Measurements from ENCODE around the gene NPHS2.
"Not testable (repeated sequence)": the region's sequence is repeated elsewhere in the genome, so short reads cannot be mapped to it uniquely, and the experiment has no call there.

The NPHS2 gene

DNA sequence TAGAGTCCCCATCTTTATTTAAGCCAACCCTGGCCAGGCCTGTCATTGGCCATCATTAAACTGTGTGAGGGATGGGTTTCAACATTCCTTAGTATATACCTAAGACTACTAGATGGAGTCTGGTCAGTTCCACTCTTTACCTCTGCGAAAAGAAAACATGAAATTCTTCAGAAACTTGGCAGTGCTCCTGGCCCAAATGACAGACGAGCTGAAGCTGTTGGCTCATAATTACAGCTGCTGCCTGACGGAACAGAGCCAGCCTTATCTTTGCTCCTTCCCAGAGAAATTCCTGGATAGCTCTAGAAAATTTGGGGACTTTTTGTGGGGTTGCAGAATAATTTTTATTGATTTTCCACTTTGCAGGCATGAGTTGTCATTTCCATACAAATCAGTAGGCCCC lies 30.4 kb downstream of the NPHS2 start:
- no peak for DNase-seq

GRCh38 chr1:179541774-179542173 lies 34.0 kb downstream of the NPHS2 start:
- no peak for DNase-seq

DNA sequence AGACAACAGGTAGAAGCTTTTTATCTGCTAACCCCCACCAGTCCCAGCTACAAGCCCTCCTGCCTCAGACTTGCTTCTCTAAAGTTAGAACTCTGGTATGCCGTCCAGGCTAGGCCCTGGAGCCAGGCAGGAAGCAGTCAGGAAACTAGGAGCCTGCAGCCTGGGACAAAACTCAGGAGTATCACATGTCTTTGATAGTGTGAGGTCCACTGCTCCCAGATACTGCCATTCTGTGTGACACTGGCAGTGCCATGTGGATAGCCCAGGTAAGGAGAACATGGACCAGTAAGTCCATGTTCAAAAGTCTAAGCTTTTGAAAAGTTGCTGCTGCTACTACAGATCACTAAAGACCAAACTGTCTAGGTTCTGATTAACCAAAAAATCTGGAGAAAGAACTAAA lies 45.4 kb downstream of the NPHS2 start:
- DNase-seq, result no peak

DNA sequence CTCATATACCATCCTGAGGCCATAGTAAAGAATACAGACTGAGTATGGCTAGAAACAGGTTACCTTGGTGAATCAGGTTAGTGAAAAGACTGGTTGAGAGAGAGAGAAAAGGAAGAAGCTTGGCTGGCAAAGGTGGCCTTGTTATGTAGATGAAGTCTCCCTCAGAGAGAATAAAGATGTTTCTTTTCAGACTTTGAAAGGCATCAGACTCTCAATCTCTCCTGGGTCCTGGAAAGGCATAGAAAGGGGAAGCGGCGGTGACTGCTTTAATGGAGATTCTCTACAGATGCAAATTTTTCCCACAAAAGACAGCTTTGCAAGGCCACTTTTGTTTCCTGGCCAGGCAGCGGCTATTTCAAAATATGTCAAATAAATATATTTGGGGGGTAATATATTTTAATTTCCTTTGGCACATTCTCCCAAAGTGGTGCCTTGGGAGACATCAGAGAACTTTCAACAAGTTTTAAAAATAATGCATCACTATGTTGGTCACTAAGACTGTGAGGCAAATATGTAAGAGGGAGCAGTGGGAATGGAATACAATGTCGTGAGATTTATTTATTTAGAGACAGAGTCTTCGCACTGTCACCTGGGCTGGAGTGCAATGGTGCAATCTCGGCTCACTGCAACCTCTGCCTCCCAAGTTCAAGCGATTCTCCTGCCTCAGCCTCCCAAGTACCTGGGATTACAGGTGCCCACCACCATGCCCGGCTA lies 46.1 kb downstream of the NPHS2 start:
- DNase-seq, result no peak

DNA sequence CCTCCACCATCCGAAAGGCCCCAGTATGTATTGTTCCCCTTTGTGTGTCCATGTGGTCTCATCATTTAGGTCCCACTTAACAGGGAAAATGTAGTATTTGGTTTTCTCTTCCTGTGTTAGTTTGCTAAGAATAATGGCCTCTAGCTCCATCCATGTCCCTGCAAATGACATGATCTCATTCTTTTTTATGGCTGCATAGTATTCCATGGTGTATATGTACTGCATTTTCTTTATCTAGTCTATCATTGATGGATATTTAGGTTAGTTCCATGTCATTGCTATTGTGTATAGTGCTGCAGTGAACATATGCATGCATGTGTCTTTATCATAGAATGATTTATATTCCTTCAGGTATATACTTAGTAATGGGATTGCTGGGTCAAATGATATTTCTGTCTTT lies 57.2 kb downstream of the NPHS2 start:
- not testable (repeated sequence) for DNase-seq

DNA sequence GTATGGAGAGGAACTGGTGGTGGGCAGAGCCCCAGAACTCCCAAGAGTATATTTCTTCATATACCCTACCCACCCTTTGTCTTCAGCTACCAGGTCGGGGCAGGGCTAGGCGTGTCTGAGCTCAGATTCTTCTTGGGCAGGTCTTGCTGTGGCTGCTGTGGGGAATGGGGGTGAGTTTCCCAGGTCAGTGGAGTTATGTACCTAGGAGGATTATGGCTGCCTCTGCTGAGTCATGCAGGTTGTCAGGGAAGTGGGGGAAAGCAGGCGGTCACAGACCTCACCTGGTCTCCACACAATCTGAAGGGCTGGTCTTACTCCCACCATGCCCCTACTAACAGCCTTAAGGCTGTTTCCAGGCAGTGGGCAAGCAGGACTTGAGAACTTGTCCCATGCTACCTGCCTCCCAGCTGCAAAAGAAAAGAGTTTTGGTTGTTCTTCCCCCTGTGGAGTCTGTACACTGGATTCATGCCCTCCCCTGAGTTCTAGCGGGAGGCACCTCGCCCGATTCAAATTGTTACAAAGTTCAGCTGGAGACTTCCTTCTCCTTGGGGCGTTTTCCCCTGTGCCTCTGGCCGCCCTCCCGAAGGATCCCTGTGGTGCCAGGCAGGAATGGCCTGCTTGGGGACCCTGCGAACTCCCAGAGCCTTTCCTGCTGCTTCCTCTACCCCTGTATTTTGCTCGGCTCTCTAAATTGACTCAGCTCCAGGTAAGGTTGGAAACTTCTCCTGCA lies 58.6 kb downstream of the NPHS2 start:
- no peak for DNase-seq

DNA sequence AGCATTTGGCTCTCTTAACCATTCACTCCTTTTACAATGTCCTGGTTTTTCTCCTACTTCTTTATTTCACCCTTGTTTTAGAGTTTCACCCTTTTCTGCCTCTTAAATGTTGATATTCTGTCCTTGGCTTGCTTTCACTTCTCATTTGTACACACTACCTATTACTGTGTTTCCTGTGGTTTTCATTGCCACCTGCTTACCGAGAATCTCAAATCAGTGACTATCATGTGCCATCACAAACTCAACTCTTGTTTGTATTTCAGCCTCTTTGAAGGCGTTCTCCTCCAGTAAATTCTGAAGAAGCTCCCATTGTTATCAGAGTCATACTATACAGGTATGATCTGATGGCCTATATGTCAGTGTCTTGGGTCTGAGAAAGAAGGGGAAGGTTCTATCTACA lies 65.7 kb downstream of the NPHS2 start:
- no peak for DNase-seq

DNA sequence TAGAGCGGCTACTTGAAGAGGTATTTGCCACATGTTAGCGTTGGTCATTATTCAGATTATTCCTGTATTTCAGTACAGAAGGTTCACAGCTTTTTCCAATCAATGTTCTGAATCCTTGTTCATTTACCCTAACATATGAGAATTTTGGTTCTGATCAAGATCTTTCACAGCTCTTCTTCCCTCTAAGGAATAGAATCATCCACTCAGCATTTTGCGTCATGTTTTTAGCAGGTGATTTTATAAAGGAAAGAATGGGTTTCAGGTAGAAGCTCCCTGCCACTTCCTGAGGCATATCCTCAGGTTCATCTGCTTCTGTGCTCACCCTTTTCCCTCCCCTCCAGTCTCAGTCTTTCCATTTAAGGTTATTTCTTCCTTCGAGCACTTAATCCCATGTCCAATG lies 66.4 kb downstream of the NPHS2 start:
- no peak for DNase-seq

DNA sequence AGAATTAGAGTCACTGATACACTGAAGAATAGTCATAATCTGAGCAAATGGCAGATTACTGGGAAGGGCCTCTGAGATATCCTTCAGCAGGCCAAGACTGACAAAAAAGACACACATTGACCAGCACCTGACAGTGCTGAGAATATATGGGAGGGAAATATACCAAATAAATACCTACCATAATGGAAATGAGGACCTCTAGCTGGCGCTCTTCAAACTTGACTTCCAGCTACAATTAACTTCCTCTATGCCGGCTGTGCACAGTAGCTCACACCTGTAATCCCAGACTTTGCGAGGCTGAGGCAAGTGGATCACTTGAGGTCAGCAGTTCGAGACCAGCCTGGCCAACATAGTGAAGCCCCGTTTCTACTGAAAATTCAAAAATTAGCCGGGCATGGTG lies 69.5 kb downstream of the NPHS2 start:
- DNase-seq, result no peak

Data from CD4-positive, alpha-beta T cell treated with Interleukin-6 for 4 hours (primary cell).